Endothelial cell (in vitro differentiated cells): Measurements from ENCODE around the gene C14orf93. TPM values are rescaled to one million over a fixed set of nuclear protein-coding genes. Genes with fewer than 3 reads are reported as not detected.
A peak's percentile ranks its signal among the peaks of the same experiment; 100 is the strongest.

Source experiments
- DNase-seq: peaks from one replicate; pipeline ENCODE4 v3.0.0; 2021; ENCODE audit warnings: low spot score
- H3K27ac Mint-ChIP-seq: one replicate; pipeline ENCODE4 v1.8.0; 2021; ENCODE audit warnings: mixed read lengths, inconsistent platforms; ENCODE audit not compliant: unreplicated experiment
- H3K27me3 Mint-ChIP-seq: one replicate; pipeline ENCODE4 v1.8.0; 2021; ENCODE audit warnings: mild to moderate bottlenecking, moderate library complexity, mixed read lengths, inconsistent platforms; ENCODE audit not compliant: unreplicated experiment
- H3K36me3 Mint-ChIP-seq: one replicate; pipeline ENCODE4 v1.8.0; 2021; ENCODE audit warnings: mild to moderate bottlenecking, low read depth, mixed read lengths, inconsistent platforms; ENCODE audit not compliant: unreplicated experiment
- H3K4me1 Mint-ChIP-seq: one replicate; pipeline ENCODE4 v1.8.0; 2021; ENCODE audit warnings: mild to moderate bottlenecking, mixed read lengths, inconsistent platforms; ENCODE audit not compliant: unreplicated experiment
- H3K4me3 Mint-ChIP-seq: one replicate; pipeline ENCODE4 v1.8.0; 2021; ENCODE audit warnings: mild to moderate bottlenecking, mixed read lengths, inconsistent platforms; ENCODE audit not compliant: unreplicated experiment
- H3K9me3 Mint-ChIP-seq: one replicate; pipeline ENCODE4 v1.8.0; 2021; ENCODE audit warnings: mixed read lengths, inconsistent platforms; ENCODE audit not compliant: unreplicated experiment
- CTCF ChIP-seq: fragments of 200-600 bp; sonication (generic); IDR thresholded peaks from one replicate; pipeline ENCODE4 v1.5.0; 2021; ENCODE audit warnings: antibody characterized with exemption; ENCODE audit not compliant: unreplicated experiment
- total RNA-seq: library from RNA; stranded (reverse); fragmentation: NEBNext Ultra II Directional; extraction: Animal tissue kit (Norgen Biotek cat#: 25700); gene quantifications from one replicate; pipeline ENCODE4 v1.2.1, GENCODE V29; 2021; ENCODE audit not compliant: unreplicated experiment

The C14orf93 gene
- total RNA-seq, 1 donor from 2014 or later, result 9.0 TPM

- Mint-ChIP-seq H3K4me1 (peaks cover 10% of the 10 kb centered on the region), H3K4me3 (no peak overlapping the region), H3K36me3 (no peaks in the 10 kb centered on the region), H3K27ac (no peak overlapping the region), H3K27me3 (no peaks in the 10 kb centered on the region), H3K9me3 (no peaks in the 10 kb centered on the region)
- no peak for DNase-seq
- no peak for TF ChIP-seq CTCF
Measured at GRCh38 chr14:22997676-22998323, 12.1 kb downstream of the C14orf93 start.

GRCh38 chr14:22996768-22997654, 12.9 kb downstream of the C14orf93 start:
- Mint-ChIP-seq H3K27ac (no peak overlapping the region), H3K27me3 (no peaks in the 10 kb centered on the region), H3K9me3 (no peaks in the 10 kb centered on the region), H3K36me3 (no peaks in the 10 kb centered on the region), H3K4me1 (peaks cover 10% of the 10 kb centered on the region), H3K4me3 (no peak overlapping the region)
- no peak for DNase-seq
- no peak for TF ChIP-seq CTCF

GRCh38 chr14:22995889-22996625, 13.9 kb downstream of the C14orf93 start:
- Mint-ChIP-seq H3K4me3 (no peak overlapping the region), H3K27ac (no peak overlapping the region), H3K4me1 (peaks cover 10% of the 10 kb centered on the region), H3K27me3 (no peaks in the 10 kb centered on the region), H3K9me3 (no peaks in the 10 kb centered on the region), H3K36me3 (no peaks in the 10 kb centered on the region)
- DNase-seq, result no peak
- no peak for TF ChIP-seq CTCF

GRCh38 chr14:22994762-22995275, 15.1 kb downstream of the C14orf93 start:
- DNase-seq, result no peak
- no peak overlapping the region for H3K4me3 Mint-ChIP-seq
- H3K9me3 Mint-ChIP-seq, result no peaks in the 10 kb centered on the region
- H3K27ac Mint-ChIP-seq, result peak overlapping the region; percentile 65
- peaks cover 10% of the 10 kb centered on the region for H3K4me1 Mint-ChIP-seq
- no peaks in the 10 kb centered on the region for H3K36me3 Mint-ChIP-seq
- no peak for TF ChIP-seq CTCF
- no peaks in the 10 kb centered on the region for H3K27me3 Mint-ChIP-seq
